Activated CD4-positive, alpha-beta T cell treated with anti-CD3 and anti-CD28 coated beads for 1 hour (primary cell): Measurements from ENCODE around the gene PIN1.

Source experiments
- DNase-seq: peaks from one replicate; pipeline ENCODE4 v3.0.0-alpha.2; 2020

The PIN1 gene

DNA sequence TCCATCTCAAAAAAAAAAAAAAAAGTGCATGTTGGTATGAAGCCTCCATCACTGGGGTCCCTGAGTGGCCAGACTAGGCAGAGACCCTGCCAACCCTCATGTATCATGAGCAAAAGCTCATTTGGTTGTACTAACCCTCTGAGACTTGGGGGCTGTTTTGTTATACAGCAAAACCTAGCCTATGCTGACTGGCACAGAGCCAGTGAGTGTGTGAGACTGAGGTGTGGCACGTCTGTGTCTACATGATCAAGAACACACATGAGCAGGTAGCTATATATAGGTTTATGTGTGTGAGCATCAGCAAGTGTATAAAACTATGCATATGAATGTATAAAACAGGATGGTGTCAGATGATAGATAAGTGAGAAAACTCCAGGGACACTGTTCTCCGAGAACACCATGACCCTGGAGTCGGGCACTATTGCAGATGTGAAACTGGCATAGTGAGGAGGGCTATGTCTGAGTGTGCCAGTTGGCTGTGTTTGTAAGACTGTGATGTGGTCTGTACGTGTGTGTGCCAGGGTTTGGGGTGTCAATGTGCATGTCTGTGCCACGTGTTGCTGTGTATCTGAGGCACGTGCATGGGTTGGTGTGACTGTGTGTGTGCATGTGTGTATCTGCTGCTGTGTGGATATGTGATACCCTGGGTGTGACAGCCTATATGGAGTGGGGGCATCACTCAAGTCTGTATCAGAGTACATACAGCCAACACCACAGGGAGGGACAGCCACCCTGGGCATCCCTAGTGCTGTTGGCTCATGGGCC is 56.7 kb downstream of the PIN1 start:
- no peak for DNase-seq
